Measurements from ENCODE around the gene F10.

GRCh38 chr13:113178070-113178895 is 55.7 kb downstream of the F10 start:
- TF ChIP-seq CTCF (conservative IDR thresholded peaks at IDR 0.05; ENCODE audit: low read length) (no peak), EZH2phosphoT487 (IDR thresholded peaks at IDR 0.05; ENCODE audit: borderline replicate concordance, low read depth, low read length) (no peak)

Data from OCI-LY7 (cell line).